CD4-positive, alpha-beta T cell (primary cell): Measurements from ENCODE around the gene TUBB6. TPM values are rescaled to one million over a fixed set of nuclear protein-coding genes. Genes with fewer than 3 reads are reported as not detected.
A peak's percentile ranks its signal among the peaks of the same experiment; 100 is the strongest.

Experiments
- ATAC-seq: fragments of 200-7000 bp; cut with Tn5 transposase; one replicate; pipeline ENCODE4 v1.10.0; 2022; ENCODE audit warnings: mild to moderate bottlenecking; ENCODE audit not compliant: poor library complexity
- CTCF ChIA-PET: fragments of 350-600 bp; sonication (Branson Sonifier 250); formaldehyde crosslinking; loops from one replicate; lab custom pipeline; 2021; ENCODE audit warnings: antibody characterized with exemption, inconsistent platforms; lab: Charles Lee
- POLR2A ChIA-PET: fragments of 350-600 bp; sonication (Branson Sonifier 250); formaldehyde crosslinking; loops from one replicate; lab custom pipeline; 2021; ENCODE audit warnings: antibody characterized with exemption, inconsistent platforms; lab: Charles Lee
- DNase-seq, 14 experiments: peaks; one replicate each; pipeline ENCODE4 v3.0.0-alpha.2; 2013 to 2020; ENCODE audit warnings: mixed read lengths in 2 of 14
- H3K27ac ChIP-seq, 2 donors: one replicate each; pipeline versions ENCODE4 v1.5.1 to v1.7.0; 2013; ENCODE audit warnings: low read length in 2 of 2, low read depth in 1 of 2, mild to moderate bottlenecking in 1 of 2
- H3K27me3 ChIP-seq, 2 experiments: 1 replicate in 1 of 2; 2 replicates in 1 of 2; pipeline versions ENCODE4 v1.6.1 to v1.7.0; 2013; ENCODE audit warnings: low read length in 2 of 2, control low read depth in 1 of 2, mild to moderate bottlenecking in 1 of 2, moderate library complexity in 1 of 2; ENCODE audit not compliant: insufficient read depth in 2 of 2, control insufficient read depth in 1 of 2
- H3K36me3 ChIP-seq: one replicate; pipeline ENCODE4 v1.6.1; 2013; ENCODE audit warnings: low read length, control low read depth; ENCODE audit not compliant: insufficient read depth
- H3K4me1 ChIP-seq: one replicate; pipeline ENCODE4 v1.6.1; 2013; ENCODE audit warnings: low read length, control low read depth; ENCODE audit not compliant: insufficient read depth
- H3K4me3 ChIP-seq: one replicate; pipeline ENCODE4 v1.5.1; 2013; ENCODE audit warnings: mild to moderate bottlenecking, low read length, moderate library complexity
- H3K9me3 ChIP-seq, 2 experiments: 1 replicate in 1 of 2; 2 replicates in 1 of 2; pipeline versions ENCODE4 v1.6.1 to v1.7.0; 2013; ENCODE audit warnings: low read length in 2 of 2, mild to moderate bottlenecking in 2 of 2, control low read depth in 1 of 2, moderate library complexity in 1 of 2; ENCODE audit not compliant: control insufficient read depth in 1 of 2, insufficient read depth in 1 of 2
- H3K27ac Mint-ChIP-seq: one replicate; pipeline ENCODE4 v1.8.0; 2020; ENCODE audit warnings: mixed read lengths
- H3K27me3 Mint-ChIP-seq: one replicate; pipeline ENCODE4 v1.8.0; 2021; ENCODE audit warnings: mixed read lengths
- H3K36me3 Mint-ChIP-seq: one replicate; pipeline ENCODE4 v1.8.0; 2021; ENCODE audit warnings: low read depth, mixed read lengths
- H3K4me1 Mint-ChIP-seq: one replicate; pipeline ENCODE4 v1.8.0; 2021; ENCODE audit warnings: low read depth, mixed read lengths
- H3K4me3 Mint-ChIP-seq: one replicate; pipeline ENCODE4 v1.8.0; 2020; ENCODE audit warnings: mild to moderate bottlenecking, mixed read lengths
- H3K9me3 Mint-ChIP-seq: one replicate; pipeline ENCODE4 v1.8.0; 2020; ENCODE audit warnings: mixed read lengths
- intact Hi-C, 2 experiments: fragments of 100-400 bp; cut with DNase I in 1 of 2; cut with micrococcal nuclease in 1 of 2; formaldehyde crosslinking; loops; one replicate each; pipeline versions ENCODE4 v1.15.1 to v1.9.0; 2023 to 2025; cut with DNase I, micrococcal nuclease
- total RNA-seq, 174 experiments: library from RNA in 2 of 174; stranded (reverse) in 2 of 174; gene quantifications; one replicate each; pipeline ENCODE4 v1.2.3 and lab custom pipeline; 2021 to 2026
- TF ChIP-seq, protein P1 (sequence below): fragments of 200-600 bp; IDR thresholded peaks from one replicate; pipeline ENCODE4 v1.8.0; 2022; ENCODE audit warnings: antibody characterized with exemption, mild to moderate bottlenecking

TUBB6 gene
- total RNA-seq, 2 experiments from 2014 or later: 0.88 to 0.98 TPM

DNA sequence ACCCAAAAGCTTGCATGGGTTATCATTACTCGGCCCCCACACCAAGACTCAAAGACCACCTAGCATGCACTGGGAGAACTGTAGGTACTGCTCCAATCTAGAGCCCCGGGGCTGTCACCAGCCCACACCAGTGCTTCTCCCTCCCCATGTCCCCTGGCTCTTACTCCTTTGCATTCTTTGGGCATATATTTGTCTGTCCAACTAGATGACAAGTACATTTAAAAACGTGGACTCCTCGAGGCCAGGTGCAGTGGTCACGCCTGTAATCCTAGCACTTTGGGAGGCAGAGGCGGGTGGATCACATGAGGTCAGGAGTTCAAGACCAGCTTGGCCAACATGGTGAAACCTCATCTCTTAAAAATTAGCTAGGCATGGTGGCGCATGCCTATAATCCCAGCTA, 61.2 kb downstream of the TUBB6 start:
- Histone ChIP-seq H3K9me3 (no peaks in the 10 kb centered on the region), H3K27ac (no peak overlapping the region), H3K36me3 (peaks cover 46% of the 10 kb centered on the region), H3K4me3 (no peak overlapping the region), H3K27me3 (no peaks in the 10 kb centered on the region), H3K4me1 (peaks cover 12% of the 10 kb centered on the region)
- TF ChIP-seq, protein P1, sequence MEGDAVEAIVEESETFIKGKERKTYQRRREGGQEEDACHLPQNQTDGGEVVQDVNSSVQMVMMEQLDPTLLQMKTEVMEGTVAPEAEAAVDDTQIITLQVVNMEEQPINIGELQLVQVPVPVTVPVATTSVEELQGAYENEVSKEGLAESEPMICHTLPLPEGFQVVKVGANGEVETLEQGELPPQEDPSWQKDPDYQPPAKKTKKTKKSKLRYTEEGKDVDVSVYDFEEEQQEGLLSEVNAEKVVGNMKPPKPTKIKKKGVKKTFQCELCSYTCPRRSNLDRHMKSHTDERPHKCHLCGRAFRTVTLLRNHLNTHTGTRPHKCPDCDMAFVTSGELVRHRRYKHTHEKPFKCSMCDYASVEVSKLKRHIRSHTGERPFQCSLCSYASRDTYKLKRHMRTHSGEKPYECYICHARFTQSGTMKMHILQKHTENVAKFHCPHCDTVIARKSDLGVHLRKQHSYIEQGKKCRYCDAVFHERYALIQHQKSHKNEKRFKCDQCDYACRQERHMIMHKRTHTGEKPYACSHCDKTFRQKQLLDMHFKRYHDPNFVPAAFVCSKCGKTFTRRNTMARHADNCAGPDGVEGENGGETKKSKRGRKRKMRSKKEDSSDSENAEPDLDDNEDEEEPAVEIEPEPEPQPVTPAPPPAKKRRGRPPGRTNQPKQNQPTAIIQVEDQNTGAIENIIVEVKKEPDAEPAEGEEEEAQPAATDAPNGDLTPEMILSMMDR: no peak
- CTCF ChIA-PET: no interaction called here
- H3K4me3 Mint-ChIP-seq: no peak overlapping the region
- no peak for DNase-seq
- H3K27ac Mint-ChIP-seq: no peak overlapping the region
- peaks cover 71% of the 10 kb centered on the region for H3K36me3 Mint-ChIP-seq
- H3K9me3 Mint-ChIP-seq: no peaks in the 10 kb centered on the region
- H3K4me1 Mint-ChIP-seq: peaks cover 34% of the 10 kb centered on the region
- H3K27me3 Mint-ChIP-seq: no peaks in the 10 kb centered on the region
- ATAC-seq: no peak
- intact Hi-C loops: no loop called here
- POLR2A ChIA-PET: no interaction called here

DNA sequence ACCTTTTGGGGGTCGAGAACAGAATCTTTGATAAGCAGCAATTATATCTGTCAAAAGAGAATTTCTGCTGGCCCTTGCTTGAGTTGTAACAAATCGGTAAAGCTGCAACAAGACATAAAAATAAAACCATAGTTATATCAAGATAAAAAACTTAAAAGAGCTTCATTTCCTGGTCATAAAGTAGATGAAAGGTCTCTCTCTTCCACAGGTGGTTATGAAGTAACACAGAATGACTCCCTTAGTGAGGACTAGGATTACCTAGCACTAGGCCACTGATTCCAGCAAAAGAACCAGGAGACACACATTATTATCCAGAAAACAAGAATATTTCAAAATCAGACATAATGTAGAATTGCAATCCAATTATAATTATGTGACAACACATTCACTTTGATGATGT, 63.5 kb downstream of the TUBB6 start:
- Mint-ChIP-seq H3K9me3 (no peaks in the 10 kb centered on the region), H3K36me3 (peaks cover 59% of the 10 kb centered on the region), H3K27me3 (no peaks in the 10 kb centered on the region), H3K4me3 (no peak overlapping the region), H3K4me1 (peaks cover 51% of the 10 kb centered on the region), H3K27ac (peak overlapping the region; percentile 24)
- peaks cover 36% of the 10 kb centered on the region for H3K4me1 ChIP-seq
- no peaks in the 10 kb centered on the region for H3K27me3 ChIP-seq
- ChIA-PET CTCF (no interaction called here), POLR2A (no interaction called here)
- no peak overlapping the region for H3K4me3 ChIP-seq
- peaks cover 24% of the 10 kb centered on the region for H3K36me3 ChIP-seq
- TF ChIP-seq, protein P1: no peak
- peak in 1 of 14 experiments; percentile 7 for DNase-seq
- no peaks in the 10 kb centered on the region for H3K9me3 ChIP-seq
- intact Hi-C loops: loop anchor here in 1 of 2 experiments (5.0 to 10.0 kb wide), 3 partner anchors 467 to 1356 kb away; partner anchors contain the start of genes FAM210A, MPPE1 and RNMT
- H3K27ac ChIP-seq: no peak overlapping the region
- no peak for ATAC-seq

DNA sequence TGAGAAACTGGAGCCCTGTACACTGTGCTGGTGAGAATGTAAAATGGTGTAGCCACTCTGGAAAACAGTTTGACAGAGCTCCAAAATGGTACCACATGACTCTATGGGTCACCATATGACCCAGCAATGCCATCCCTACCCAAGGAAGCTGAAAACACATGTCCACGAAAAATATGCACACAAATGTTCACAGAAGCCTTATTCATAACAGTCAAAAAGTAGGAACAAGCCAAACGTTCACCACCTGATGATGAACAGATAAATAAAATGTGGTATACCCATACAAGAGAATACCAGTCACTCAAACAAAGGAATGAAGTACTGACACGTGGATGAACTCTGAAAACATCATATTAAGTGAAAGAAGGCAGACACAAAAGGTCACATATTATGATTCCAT, 64.4 kb downstream of the TUBB6 start:
- H3K27me3 ChIP-seq: no peaks in the 10 kb centered on the region
- POLR2A ChIA-PET: no interaction called here
- Mint-ChIP-seq H3K27ac (peak overlapping the region; percentile 37), H3K4me3 (peak overlapping the region; percentile 11), H3K4me1 (peaks cover 51% of the 10 kb centered on the region), H3K36me3 (peaks cover 51% of the 10 kb centered on the region), H3K27me3 (no peaks in the 10 kb centered on the region), H3K9me3 (no peaks in the 10 kb centered on the region)
- peaks cover 36% of the 10 kb centered on the region for H3K4me1 ChIP-seq
- TF ChIP-seq, protein P1: no peak
- DNase-seq: no peak
- no peak overlapping the region for H3K4me3 ChIP-seq
- H3K27ac ChIP-seq: no peak overlapping the region
- no peak for ATAC-seq
- intact Hi-C loops: loop anchor here in 1 of 2 experiments (5.0 to 10.0 kb wide), 3 partner anchors 468 to 1355 kb away; partner anchors contain the start of genes FAM210A, MPPE1 and RNMT
- CTCF ChIA-PET: no interaction called here
- H3K9me3 ChIP-seq: no peaks in the 10 kb centered on the region
- peaks cover 16% of the 10 kb centered on the region for H3K36me3 ChIP-seq
